Measurements from ENCODE around the gene DRC1.

- TF ChIP-seq CTCF (IDR thresholded peaks at IDR 0.05; ENCODE audit: insufficient read depth, low read length) (no peak), POLR2AphosphoS5 (IDR thresholded peaks at IDR 0.05; ENCODE audit: low read depth) (no peak), GABPA (IDR thresholded peaks at IDR 0.05; ENCODE audit: low read depth) (no peak), SPI1 (IDR thresholded peaks at IDR 0.05; ENCODE audit: borderline replicate concordance, low read depth) (no peak)
- TF ChIP-seq, protein P1, sequence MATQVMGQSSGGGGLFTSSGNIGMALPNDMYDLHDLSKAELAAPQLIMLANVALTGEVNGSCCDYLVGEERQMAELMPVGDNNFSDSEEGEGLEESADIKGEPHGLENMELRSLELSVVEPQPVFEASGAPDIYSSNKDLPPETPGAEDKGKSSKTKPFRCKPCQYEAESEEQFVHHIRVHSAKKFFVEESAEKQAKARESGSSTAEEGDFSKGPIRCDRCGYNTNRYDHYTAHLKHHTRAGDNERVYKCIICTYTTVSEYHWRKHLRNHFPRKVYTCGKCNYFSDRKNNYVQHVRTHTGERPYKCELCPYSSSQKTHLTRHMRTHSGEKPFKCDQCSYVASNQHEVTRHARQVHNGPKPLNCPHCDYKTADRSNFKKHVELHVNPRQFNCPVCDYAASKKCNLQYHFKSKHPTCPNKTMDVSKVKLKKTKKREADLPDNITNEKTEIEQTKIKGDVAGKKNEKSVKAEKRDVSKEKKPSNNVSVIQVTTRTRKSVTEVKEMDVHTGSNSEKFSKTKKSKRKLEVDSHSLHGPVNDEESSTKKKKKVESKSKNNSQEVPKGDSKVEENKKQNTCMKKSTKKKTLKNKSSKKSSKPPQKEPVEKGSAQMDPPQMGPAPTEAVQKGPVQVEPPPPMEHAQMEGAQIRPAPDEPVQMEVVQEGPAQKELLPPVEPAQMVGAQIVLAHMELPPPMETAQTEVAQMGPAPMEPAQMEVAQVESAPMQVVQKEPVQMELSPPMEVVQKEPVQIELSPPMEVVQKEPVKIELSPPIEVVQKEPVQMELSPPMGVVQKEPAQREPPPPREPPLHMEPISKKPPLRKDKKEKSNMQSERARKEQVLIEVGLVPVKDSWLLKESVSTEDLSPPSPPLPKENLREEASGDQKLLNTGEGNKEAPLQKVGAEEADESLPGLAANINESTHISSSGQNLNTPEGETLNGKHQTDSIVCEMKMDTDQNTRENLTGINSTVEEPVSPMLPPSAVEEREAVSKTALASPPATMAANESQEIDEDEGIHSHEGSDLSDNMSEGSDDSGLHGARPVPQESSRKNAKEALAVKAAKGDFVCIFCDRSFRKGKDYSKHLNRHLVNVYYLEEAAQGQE (IDR thresholded peaks at IDR 0.05; ENCODE audit: insufficient replicate concordance, low read depth), result no peak
Measured at GRCh38 chr2:26432363-26432762, 30.6 kb downstream of the DRC1 start.

All from HL-60 (cell line).